H9 (cell line): ENCODE results near the gene ITCH. TPM values are rescaled to one million over a fixed set of nuclear protein-coding genes. Genes with fewer than 3 reads are reported as not detected.
"Not testable (repeated sequence)": the region's sequence is repeated elsewhere in the genome, so short reads cannot be mapped to it uniquely, and the experiment has no call there.

ENCODE experiments used
- DNase-seq: peaks from one replicate; pipeline ENCODE4 v3.0.0-alpha.2; 2017
- H2AFZ ChIP-seq: one replicate; pipeline ENCODE4 v1.6.1; 2013; ENCODE audit warnings: mild to moderate bottlenecking, low read length, control low read depth, moderate library complexity
- H2AK5ac ChIP-seq: 2 replicates; pipeline ENCODE4 v1.6.1; 2013; ENCODE audit warnings: low read length, control low read depth, mixed read lengths; ENCODE audit not compliant: insufficient read length
- H2BK120ac ChIP-seq: one replicate; pipeline ENCODE4 v1.6.1; 2013; ENCODE audit warnings: low read depth, mild to moderate bottlenecking, low read length, control low read depth, inconsistent platforms; ENCODE audit not compliant: poor library complexity, severe bottlenecking
- H2BK12ac ChIP-seq: 2 replicates; pipeline ENCODE4 v1.6.1; 2013; ENCODE audit warnings: low read length, control low read depth, mixed read lengths, low read depth; ENCODE audit not compliant: insufficient read length
- H2BK15ac ChIP-seq: 2 replicates; pipeline ENCODE4 v1.6.1; 2013; ENCODE audit warnings: low read depth, low read length, control low read depth
- H2BK20ac ChIP-seq: one replicate; pipeline ENCODE4 v1.6.1; 2013; ENCODE audit warnings: low read depth, mild to moderate bottlenecking, low read length, control low read depth, inconsistent platforms; ENCODE audit not compliant: poor library complexity, severe bottlenecking
- H2BK5ac ChIP-seq: 2 replicates; pipeline ENCODE4 v1.6.1; 2013; ENCODE audit warnings: low read length, control low read depth, mixed read lengths; ENCODE audit not compliant: insufficient read length
- H3K14ac ChIP-seq: 2 replicates; pipeline ENCODE4 v1.6.1; 2013; ENCODE audit warnings: low read length, control low read depth; ENCODE audit not compliant: insufficient read depth
- H3K18ac ChIP-seq: 2 replicates; pipeline ENCODE4 v1.6.1; 2013; ENCODE audit warnings: low read depth, mild to moderate bottlenecking, mixed read lengths, low read length, control low read depth; ENCODE audit not compliant: insufficient read length
- H3K23ac ChIP-seq: 2 replicates; pipeline ENCODE4 v1.6.1; 2013; ENCODE audit warnings: low read length, control low read depth, mixed read lengths, low read depth; ENCODE audit not compliant: insufficient read length
- H3K23me2 ChIP-seq: 2 replicates; pipeline ENCODE4 v1.6.1; 2013; ENCODE audit warnings: low read depth, mild to moderate bottlenecking, mixed read lengths, low read length, control low read depth; ENCODE audit not compliant: insufficient read length, poor library complexity, severe bottlenecking
- H3K27ac ChIP-seq: 2 replicates; pipeline ENCODE4 v1.5.1; 2013; ENCODE audit warnings: low read length, control low read depth, mixed read lengths, low read depth; ENCODE audit not compliant: insufficient read length
- H3K27me3 ChIP-seq: 2 replicates; pipeline ENCODE4 v1.6.1; 2013; ENCODE audit warnings: low read length, control low read depth, inconsistent platforms; ENCODE audit not compliant: insufficient read depth
- H3K4ac ChIP-seq: 2 replicates; pipeline ENCODE4 v1.6.1; 2013; ENCODE audit warnings: low read depth, mild to moderate bottlenecking, control low read depth, inconsistent platforms, low read length, moderate library complexity
- H3K4me1 ChIP-seq: 2 replicates; pipeline ENCODE4 v1.6.1; 2013; ENCODE audit warnings: low read length, control low read depth, inconsistent platforms; ENCODE audit not compliant: insufficient read depth
- H3K4me2 ChIP-seq: 2 replicates; pipeline ENCODE4 v1.6.1; 2013; ENCODE audit warnings: low read length, control low read depth, mixed read lengths; ENCODE audit not compliant: insufficient read length, insufficient read depth
- H3K56ac ChIP-seq: 2 replicates; pipeline ENCODE4 v1.6.1; 2013; ENCODE audit warnings: low read depth, mild to moderate bottlenecking, mixed read lengths, low read length, control low read depth; ENCODE audit not compliant: insufficient read length
- H3K79me1 ChIP-seq: 2 replicates; pipeline ENCODE4 v1.6.1; 2013; ENCODE audit warnings: low read depth, mild to moderate bottlenecking, moderate library complexity, low read length, control low read depth, inconsistent platforms; ENCODE audit not compliant: insufficient read depth, poor library complexity, severe bottlenecking
- H3K79me2 ChIP-seq: 2 replicates; pipeline ENCODE4 v1.6.1; 2013; ENCODE audit warnings: low read length, control low read depth, inconsistent platforms; ENCODE audit not compliant: insufficient read depth
- H3K9ac ChIP-seq: 2 replicates; pipeline ENCODE4 v1.6.1; 2013; ENCODE audit warnings: low read length, control low read depth, mixed read lengths; ENCODE audit not compliant: insufficient read length; ENCODE audit errors: extremely low read depth
- H3K9me3 ChIP-seq: one replicate; pipeline ENCODE4 v1.6.1; 2013; ENCODE audit warnings: low read depth, low read length, inconsistent platforms; ENCODE audit not compliant: control insufficient read depth
- H3T11ph ChIP-seq: one replicate; pipeline ENCODE4 v1.6.1; 2013; ENCODE audit warnings: mild to moderate bottlenecking, low read length, control low read depth, inconsistent platforms
- H4K20me1 ChIP-seq: one replicate; pipeline ENCODE4 v1.6.1; 2013; ENCODE audit not compliant: control insufficient read depth, insufficient read length, insufficient read depth
- H4K5ac ChIP-seq: 2 replicates; pipeline ENCODE4 v1.6.1; 2013; ENCODE audit warnings: low read depth, mild to moderate bottlenecking, mixed read lengths, low read length, control low read depth; ENCODE audit not compliant: insufficient read length
- H4K8ac ChIP-seq: replicated peaks from 2 replicates; pipeline ENCODE4 v1.6.1; 2013; ENCODE audit warnings: low read length, control low read depth, mixed read lengths, low read depth; ENCODE audit not compliant: insufficient read length
- H4K91ac ChIP-seq: 2 replicates; pipeline ENCODE4 v1.6.1; 2013; ENCODE audit warnings: low read depth, mild to moderate bottlenecking, moderate library complexity, mixed read lengths, low read length, control low read depth; ENCODE audit not compliant: insufficient read length
- H3K27ac Mint-ChIP-seq, 3 experiments: 2 replicates in 2 of 3; 3 replicates in 1 of 3; pipeline ENCODE4 v1.8.0; 2020 to 2021; ENCODE audit warnings: mixed read lengths in 3 of 3, mild to moderate bottlenecking in 1 of 3, moderate library complexity in 1 of 3
- H3K27me3 Mint-ChIP-seq: 2 replicates; pipeline ENCODE4 v1.8.0; 2021; ENCODE audit warnings: low read depth, mild to moderate bottlenecking, moderate library complexity, mixed read lengths
- H3K36me3 Mint-ChIP-seq, 3 experiments: 2 replicates in 2 of 3; 3 replicates in 1 of 3; pipeline ENCODE4 v1.8.0; 2020 to 2021; ENCODE audit warnings: low read depth in 3 of 3, mixed read lengths in 3 of 3; ENCODE audit not compliant: insufficient read depth in 1 of 3
- H3K4me1 Mint-ChIP-seq, 2 experiments: 2 replicates each; pipeline ENCODE4 v1.8.0; 2020; ENCODE audit warnings: mixed read lengths in 2 of 2
- H3K4me3 Mint-ChIP-seq, 2 experiments: 2 replicates in 1 of 2; 3 replicates in 1 of 2; pipeline ENCODE4 v1.8.0; 2020 to 2021; ENCODE audit warnings: mild to moderate bottlenecking in 2 of 2, mixed read lengths in 2 of 2, moderate library complexity in 1 of 2
- H3K9me3 Mint-ChIP-seq, 2 experiments: 2 replicates in 1 of 2; 3 replicates in 1 of 2; pipeline ENCODE4 v1.8.0; 2020; ENCODE audit warnings: mild to moderate bottlenecking in 2 of 2, mixed read lengths in 2 of 2, moderate library complexity in 1 of 2
- WGBS: extraction: QIAGEN DNeasy Blood & Tissue Kit; methylation state at CpG from one replicate; pipeline ENCODE4 v1.1.7; 2013; ENCODE audit warnings: missing lambda C conversion rate, low lambda C conversion rate, mixed read lengths; ENCODE audit not compliant: insufficient read length; ENCODE audit errors: extremely low coverage; 5-methylcytosine and 5-hydroxymethylcytosine counted together
- total RNA-seq: library from RNA; stranded (reverse); gene quantifications from 2 replicates; pipeline ENCODE4 v1.2.1, GENCODE V29; 2021
- TF ChIP-seq, protein P1 (sequence below): fragments of 200-600 bp; sonication (generic); conservative IDR thresholded peaks from 3 replicates; pipeline ENCODE4 v1.8.0; 2021; ENCODE audit warnings: antibody characterized with exemption, mild to moderate bottlenecking

ITCH gene
- total RNA-seq, 1 experiment from 2014 or later = 55.9 TPM

- Histone ChIP-seq H3K27me3 (no peaks in the 10 kb centered on the region), H3K27ac (no peak overlapping the region), H2BK12ac (no peak overlapping the region), H3K56ac (no peak overlapping the region), H3K4ac (no peak overlapping the region), H3K4me1 (no peaks in the 10 kb centered on the region), H2BK120ac (no peak overlapping the region), H4K5ac (no peak overlapping the region), H2AK5ac (no peak overlapping the region), H2AFZ (no peak overlapping the region), H3K79me1 (no peaks in the 10 kb centered on the region), H3K9ac (no peak overlapping the region), H3T11ph (no peak overlapping the region), H4K91ac (no peak overlapping the region), H3K4me2 (no peak overlapping the region), H2BK15ac (no peak overlapping the region), H3K79me2 (no peaks in the 10 kb centered on the region), H3K18ac (no peak overlapping the region), H3K23ac (no peak overlapping the region), H4K20me1 (no peaks in the 10 kb centered on the region), H4K8ac (no peak overlapping the region), H3K23me2 (no peaks in the 10 kb centered on the region), H3K14ac (no peak overlapping the region), H2BK5ac (no peak overlapping the region), H3K9me3 (no peaks in the 10 kb centered on the region), H2BK20ac (no peak overlapping the region)
- peak overlapping the region in 1 of 3 experiments; percentile 9; a peak in 1 of 7 replicates for H3K27ac Mint-ChIP-seq
- no peaks in the 10 kb centered on the region for H3K4me1 Mint-ChIP-seq
- no peaks in the 10 kb centered on the region for H3K9me3 Mint-ChIP-seq
- DNase-seq = no peak
- H3K36me3 Mint-ChIP-seq = no peaks in the 10 kb centered on the region
- H3K27me3 Mint-ChIP-seq = peaks cover 1% of the 10 kb centered on the region; the same call in 1 of the 2 replicates
- no peak overlapping the region for H3K4me3 Mint-ChIP-seq
- no CpG with 5 or more reads among the region's 2 CpGs for WGBS
- TF ChIP-seq, protein P1, sequence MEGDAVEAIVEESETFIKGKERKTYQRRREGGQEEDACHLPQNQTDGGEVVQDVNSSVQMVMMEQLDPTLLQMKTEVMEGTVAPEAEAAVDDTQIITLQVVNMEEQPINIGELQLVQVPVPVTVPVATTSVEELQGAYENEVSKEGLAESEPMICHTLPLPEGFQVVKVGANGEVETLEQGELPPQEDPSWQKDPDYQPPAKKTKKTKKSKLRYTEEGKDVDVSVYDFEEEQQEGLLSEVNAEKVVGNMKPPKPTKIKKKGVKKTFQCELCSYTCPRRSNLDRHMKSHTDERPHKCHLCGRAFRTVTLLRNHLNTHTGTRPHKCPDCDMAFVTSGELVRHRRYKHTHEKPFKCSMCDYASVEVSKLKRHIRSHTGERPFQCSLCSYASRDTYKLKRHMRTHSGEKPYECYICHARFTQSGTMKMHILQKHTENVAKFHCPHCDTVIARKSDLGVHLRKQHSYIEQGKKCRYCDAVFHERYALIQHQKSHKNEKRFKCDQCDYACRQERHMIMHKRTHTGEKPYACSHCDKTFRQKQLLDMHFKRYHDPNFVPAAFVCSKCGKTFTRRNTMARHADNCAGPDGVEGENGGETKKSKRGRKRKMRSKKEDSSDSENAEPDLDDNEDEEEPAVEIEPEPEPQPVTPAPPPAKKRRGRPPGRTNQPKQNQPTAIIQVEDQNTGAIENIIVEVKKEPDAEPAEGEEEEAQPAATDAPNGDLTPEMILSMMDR = no peak
Observed at GRCh38 chr20:34355427-34355826, 7.6 kb upstream of the ITCH start.

DNA sequence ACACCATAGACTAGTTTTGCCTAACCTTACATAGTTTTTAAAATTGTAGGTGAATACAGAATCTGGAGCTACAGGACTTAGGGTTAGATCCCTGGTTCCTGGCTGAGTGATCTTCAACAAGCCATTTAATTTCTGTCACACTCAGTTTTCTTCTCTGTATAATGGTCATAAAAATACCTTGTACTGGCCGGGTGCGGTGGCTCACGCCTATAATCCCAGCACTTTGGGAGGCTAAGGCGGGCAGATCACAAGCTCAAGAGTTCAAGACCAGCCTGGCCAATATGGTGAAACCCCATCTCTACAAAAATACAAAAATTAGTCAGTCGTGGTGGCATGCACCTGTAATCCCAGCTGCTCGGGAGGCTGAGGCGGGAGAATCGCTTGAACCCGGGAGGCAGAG, 3.3 kb upstream of the ITCH start:
- not testable (repeated sequence) for H3K27ac Mint-ChIP-seq, H3K9me3 ChIP-seq

More for the DNA sequence above, 3.3 kb upstream of the ITCH start:
- not testable (repeated sequence) for H3K79me2 ChIP-seq, DNase-seq, H3K56ac ChIP-seq, H4K20me1 ChIP-seq, H3K27ac ChIP-seq, H3K23ac ChIP-seq, H4K5ac ChIP-seq, H2AFZ ChIP-seq, H2BK12ac ChIP-seq, H3K18ac ChIP-seq, H3K4me2 ChIP-seq, H3K36me3 Mint-ChIP-seq, H3K14ac ChIP-seq, H3K4me3 Mint-ChIP-seq, H3K27me3 ChIP-seq, H4K91ac ChIP-seq, H3K9ac ChIP-seq, H3T11ph ChIP-seq, H4K8ac ChIP-seq, H3K9me3 Mint-ChIP-seq, H2BK20ac ChIP-seq, H2BK15ac ChIP-seq, H3K4me1 ChIP-seq, H3K4ac ChIP-seq, H3K79me1 ChIP-seq, H2BK5ac ChIP-seq, H2AK5ac ChIP-seq, H2BK120ac ChIP-seq, H3K23me2 ChIP-seq, H3K27me3 Mint-ChIP-seq
- WGBS = no CpG with 5 or more reads among the region's 9 CpGs
- peaks cover 11 to 12% of the 10 kb centered on the region in 2 experiments for H3K4me1 Mint-ChIP-seq
